SK-N-SH (cell line): ENCODE measurements around the gene RET. TPM values are rescaled to one million over a fixed set of nuclear protein-coding genes. Genes with fewer than 3 reads are reported as not detected.

ENCODE experiments used
- CTCF ChIA-PET: fragments of 300-600, 350-600 bp; formaldehyde crosslinking; extraction: SDS; loops from one replicate; lab custom pipeline; 2021; lab: Yijun Ruan, JAX
- POLR2A ChIA-PET: fragments of 350-600 bp; sonication (Branson Sonifier 250); formaldehyde crosslinking; extraction: SDS; loops from one replicate; lab custom pipeline; 2020; ENCODE audit warnings: antibody characterized with exemption, inconsistent platforms; lab: Yijun Ruan, JAX
- DNase-seq: peaks from one replicate; pipeline ENCODE4 v3.0.0; 2012
- H2AFZ ChIP-seq: fragments of 200-600 bp; sonication (generic); 2 replicates; pipeline ENCODE4 v1.8.1; 2016; ENCODE audit warnings: antibody characterized with exemption, mild to moderate bottlenecking, low read depth
- H3F3A ChIP-seq: fragments of 200-600 bp; sonication (generic); replicated peaks from 2 replicates; pipeline ENCODE3; 2016; ENCODE audit warnings: antibody characterized with exemption, mild to moderate bottlenecking; ENCODE audit not compliant: insufficient read depth
- H3K27ac ChIP-seq, 2 experiments: fragments of 200-500 bp in 1 of 2; fragments of 200-600 bp in 1 of 2; sonication (Bioruptor generic) in 1 of 2; sonication (generic), shearing (Covaris generic) in 1 of 2; 2 replicates each; pipeline versions ENCODE4 v1.5.1 to v1.6.1; 2014 to 2016; ENCODE audit warnings: low read depth in 2 of 2, inconsistent platforms in 1 of 2, low read length in 1 of 2, mild to moderate bottlenecking in 1 of 2, mixed read lengths in 1 of 2
- H3K27me3 ChIP-seq: fragments of 200-600 bp; sonication (generic), shearing (Covaris generic); 2 replicates; pipeline ENCODE4 v1.6.1; 2016; ENCODE audit warnings: mixed run types; ENCODE audit not compliant: insufficient read depth
- H3K36me3 ChIP-seq, 2 experiments: fragments of 200-500 bp in 1 of 2; fragments of 200-600 bp in 1 of 2; sonication (Bioruptor generic) in 1 of 2; sonication (generic) in 1 of 2; replicated peaks in 1 of 2; 2 replicates each; pipeline versions ENCODE3 to v1.5.1; 2014 to 2016; ENCODE audit warnings: low read length in 1 of 2, mild to moderate bottlenecking in 1 of 2; ENCODE audit not compliant: insufficient read depth in 2 of 2, control insufficient read depth in 1 of 2
- H3K4me1 ChIP-seq, 2 experiments: fragments of 200-500 bp in 1 of 2; fragments of 200-600 bp in 1 of 2; sonication (Bioruptor generic) in 1 of 2; sonication (generic), shearing (Covaris generic) in 1 of 2; 2 replicates each; pipeline versions ENCODE4 v1.5.1 to v1.6.1; 2014 to 2016; ENCODE audit warnings: low read depth in 1 of 2, low read length in 1 of 2, mixed run types in 1 of 2; ENCODE audit not compliant: insufficient read depth in 2 of 2, control insufficient read depth in 1 of 2
- H3K4me2 ChIP-seq: fragments of 200-600 bp; sonication (generic), shearing (Covaris generic); 2 replicates; pipeline ENCODE4 v1.6.1; 2017; ENCODE audit warnings: mixed run types
- H3K4me3 ChIP-seq, 2 experiments: fragments of 200-500 bp in 1 of 2; fragments of 200-600 bp in 1 of 2; sonication (Bioruptor generic) in 1 of 2; sonication (generic), shearing (Covaris generic) in 1 of 2; 2 replicates each; pipeline versions ENCODE4 v1.5.1 to v1.8.1; 2014 to 2016; ENCODE audit warnings: low read depth in 2 of 2, inconsistent platforms in 1 of 2, low read length in 1 of 2, mild to moderate bottlenecking in 1 of 2, mixed read lengths in 1 of 2, moderate library complexity in 1 of 2
- H3K79me2 ChIP-seq: fragments of 200-600 bp; sonication (generic); 2 replicates; pipeline ENCODE4 v1.8.1; 2017; ENCODE audit warnings: mild to moderate bottlenecking; ENCODE audit not compliant: insufficient read depth
- H3K9ac ChIP-seq: fragments of 200-600 bp; sonication (generic); 2 replicates; pipeline ENCODE4 v1.6.1; 2017; ENCODE audit warnings: mixed run types
- H3K9me2 ChIP-seq: fragments of 200-600 bp; sonication (generic); 2 replicates; pipeline ENCODE4 v1.6.1; 2017; ENCODE audit warnings: mixed run types
- H3K9me3 ChIP-seq: fragments of 200-600 bp; sonication (generic); 2 replicates; pipeline ENCODE4 v1.6.1; 2017; ENCODE audit warnings: mixed run types, mild to moderate bottlenecking, moderate library complexity
- H4K20me1 ChIP-seq: fragments of 200-600 bp; sonication (generic); 2 replicates; pipeline ENCODE4 v1.6.1; 2017; ENCODE audit warnings: mild to moderate bottlenecking, mixed run types; ENCODE audit not compliant: insufficient read depth
- CHD2 ChIP-seq: fragments of 150-350 bp; IDR thresholded peaks from 2 replicates; pipeline ENCODE4 v1.6.1; 2018; ENCODE audit warnings: low read length; ENCODE audit not compliant: partially characterized antibody
- EP300 ChIP-seq, 2 experiments: IDR thresholded peaks; 2 replicates each; pipeline versions ENCODE4 v1.4.0 to v1.6.1; 2012; ENCODE audit warnings: borderline replicate concordance in 1 of 2, low read depth in 1 of 2, low read length in 1 of 2
- FOSL2 ChIP-seq: IDR thresholded peaks from 2 replicates; pipeline ENCODE4 v1.4.0; 2012; ENCODE audit warnings: low read depth, mild to moderate bottlenecking, moderate library complexity, borderline replicate concordance
- FOXM1 ChIP-seq: IDR thresholded peaks from 2 replicates; pipeline ENCODE4 v1.4.0; 2012; ENCODE audit warnings: low read depth, mild to moderate bottlenecking
- GABPA ChIP-seq: IDR thresholded peaks from 2 replicates; pipeline ENCODE4 v1.4.0; 2012; ENCODE audit warnings: low read depth, mild to moderate bottlenecking
- GATA2 ChIP-seq: sonication (generic); formaldehyde crosslinking; IDR thresholded peaks from 2 replicates; pipeline ENCODE4 v1.5.0; 2020; ENCODE audit warnings: mild to moderate bottlenecking, missing genetic modification reagents
- JUND ChIP-seq: IDR thresholded peaks from 2 replicates; pipeline ENCODE4 v1.4.0; 2012
- MXI1 ChIP-seq: IDR thresholded peaks from 2 replicates; pipeline ENCODE4 v1.6.1; 2012; ENCODE audit warnings: mild to moderate bottlenecking, low read depth, low read length, improper control_type of control experiment
- NFIC ChIP-seq: IDR thresholded peaks from 2 replicates; pipeline ENCODE4 v1.4.0; 2012; ENCODE audit warnings: borderline replicate concordance
- NRF1 ChIP-seq: IDR thresholded peaks from 2 replicates; pipeline ENCODE4 v1.6.1; 2012; ENCODE audit warnings: low read depth, mild to moderate bottlenecking, low read length
- PBX3 ChIP-seq: IDR thresholded peaks from 2 replicates; pipeline ENCODE4; 2012
- POLR2AphosphoS5 ChIP-seq: IDR thresholded peaks from 2 replicates; pipeline ENCODE4 v1.6.1; 2012; ENCODE audit warnings: low read depth, low read length
- RAD21 ChIP-seq: IDR thresholded peaks from 2 replicates; pipeline ENCODE4 v1.6.1; 2012; ENCODE audit warnings: mild to moderate bottlenecking, low read length
- RXRA ChIP-seq: IDR thresholded peaks from 2 replicates; pipeline ENCODE4 v1.4.0; 2012; ENCODE audit warnings: low read depth, mild to moderate bottlenecking, borderline replicate concordance
- SIN3A ChIP-seq: IDR thresholded peaks from 2 replicates; pipeline ENCODE4 v1.6.1; 2012; ENCODE audit warnings: low read depth, mild to moderate bottlenecking, low read length, moderate library complexity, borderline replicate concordance
- SMC3 ChIP-seq: IDR thresholded peaks from 2 replicates; pipeline ENCODE4 v1.6.1; 2012; ENCODE audit warnings: low read depth, low read length, improper control_type of control experiment
- TAF1 ChIP-seq: IDR thresholded peaks from 2 replicates; pipeline ENCODE4 v1.6.1; 2012; ENCODE audit warnings: low read depth, mild to moderate bottlenecking, low read length, moderate library complexity, borderline replicate concordance
- TCF12 ChIP-seq: IDR thresholded peaks from 2 replicates; pipeline ENCODE4 v1.4.0; 2012
- USF2 ChIP-seq: fragments of 150-350 bp; IDR thresholded peaks from 2 replicates; pipeline ENCODE4 v1.6.1; 2017; ENCODE audit warnings: antibody characterized with exemption, low read length, low read depth, borderline replicate concordance
- YY1 ChIP-seq: IDR thresholded peaks from 2 replicates; pipeline ENCODE4 v1.4.0; 2012; ENCODE audit warnings: low read depth, mild to moderate bottlenecking
- WGBS: methylation state at CpG from one replicate; pipeline ENCODE4 v1.1.6; 2017; ENCODE audit warnings: low lambda C conversion rate; 5-methylcytosine and 5-hydroxymethylcytosine counted together
- polyA plus RNA-seq, 3 experiments: library from polyadenylated mRNA; depleted of rRNA; stranded (reverse); fragments of >200 nt; gene quantifications; 2 replicates each; pipeline ENCODE4 v1.2.3, GENCODE V29; 2012

The RET gene
- polyA plus RNA-seq, 1 of the 3 experiments (the other 2 are of a cell fraction), result 3.2 TPM

GRCh38 chr10:43153901-43154300, 77.0 kb downstream of the RET start:
- Histone ChIP-seq H3K79me2 (peaks cover 81% of the 10 kb centered on the region), H2AFZ (no peak overlapping the region), H4K20me1 (peaks cover 16% of the 10 kb centered on the region), H3F3A (no peaks in the 10 kb centered on the region), H3K9me2 (no peaks in the 10 kb centered on the region), H3K4me3 (no peak overlapping the region), H3K36me3 (peaks cover 0 to 2% of the 10 kb centered on the region in 2 experiments), H3K4me1 (peaks cover 0 to 5% of the 10 kb centered on the region in 2 experiments; a peak in 2 of 4 replicates), H3K27ac (no peak overlapping the region), H3K4me2 (no peak overlapping the region), H3K9ac (no peak overlapping the region), H3K27me3 (no peaks in the 10 kb centered on the region), H3K9me3 (no peaks in the 10 kb centered on the region)
- POLR2A ChIA-PET, result no interaction called here
- no peak for DNase-seq
- WGBS, result 93% methylated on average over 2 of the region's 2 CpGs
- TF ChIP-seq YY1, result no peak
- TF ChIP-seq JUND, result no peak
- TF ChIP-seq EP300 (IDR thresholded peaks at IDR 0.05; ENCODE audit: borderline replicate concordance in 1 of 2, low read depth in 1 of 2, low read length in 1 of 2), result no peak
- TF ChIP-seq PBX3, result no peak
- TF ChIP-seq NFIC, result no peak
- CTCF ChIA-PET, result interaction anchor here (0.6 to 1.5 kb wide), 2 partner anchors 16 to 381 kb away, joined by 3 to 5 read pairs; partner anchors contain the start of gene CSGALNACT2

GRCh38 chr10:43155221-43155620, 78.4 kb downstream of the RET start:
- Histone ChIP-seq H3K9me2 (no peaks in the 10 kb centered on the region), H3K9ac (no peak overlapping the region), H3K79me2 (peaks cover 69% of the 10 kb centered on the region), H3K27me3 (no peaks in the 10 kb centered on the region), H3K4me1 (peaks cover 0 to 5% of the 10 kb centered on the region in 2 experiments; a peak in 2 of 4 replicates), H3K27ac (no peak overlapping the region), H4K20me1 (peaks cover 16% of the 10 kb centered on the region), H3F3A (no peaks in the 10 kb centered on the region), H3K4me3 (no peak overlapping the region), H3K4me2 (no peak overlapping the region), H3K9me3 (no peaks in the 10 kb centered on the region), H2AFZ (no peak overlapping the region), H3K36me3 (peaks cover 0 to 2% of the 10 kb centered on the region in 2 experiments)
- no peak for TF ChIP-seq POLR2AphosphoS5
- TF ChIP-seq FOXM1, result no peak
- TF ChIP-seq TCF12, result no peak
- no peak for TF ChIP-seq NRF1
- TF ChIP-seq SIN3A, result no peak
- no peak for DNase-seq
- ChIA-PET POLR2A (no interaction called here), CTCF (interaction anchor here (0.7 to 2.2 kb wide), 4 partner anchors 10 to 402 kb away, joined by 3 to 10 read pairs (median 4); partner anchors contain the start of gene CSGALNACT2)
- WGBS, result 93% methylated on average over 2 of the region's 2 CpGs

GRCh38 chr10:43155741-43156140, 78.9 kb downstream of the RET start:
- H4K20me1 ChIP-seq, result peaks cover 16% of the 10 kb centered on the region

More at GRCh38 chr10:43155741-43156140, 78.9 kb downstream of the RET start:
- H3K4me1 ChIP-seq, result peaks cover 0 to 5% of the 10 kb centered on the region in 2 experiments; a peak in 2 of 4 replicates
- no peak overlapping the region for H3K4me2 ChIP-seq
- no peak for DNase-seq
- no peak overlapping the region for H3K27ac ChIP-seq
- peaks cover 64% of the 10 kb centered on the region for H3K79me2 ChIP-seq
- H3F3A ChIP-seq, result no peaks in the 10 kb centered on the region
- H2AFZ ChIP-seq, result no peak overlapping the region
- ChIA-PET POLR2A (no interaction called here), CTCF (interaction anchor here (2.2 kb wide), 1 partner anchor 15 kb away, joined by 10 read pairs; no protein-coding TSS in a partner anchor)
- H3K4me3 ChIP-seq, result no peak overlapping the region
- H3K9ac ChIP-seq, result no peak overlapping the region
- no peaks in the 10 kb centered on the region for H3K27me3 ChIP-seq
- no peaks in the 10 kb centered on the region for H3K9me2 ChIP-seq
- H3K36me3 ChIP-seq, result peaks cover 0 to 2% of the 10 kb centered on the region in 2 experiments
- TF ChIP-seq RXRA (no peak), USF2 (no peak), TAF1 (no peak), FOSL2 (no peak), RAD21 (no peak), CHD2 (no peak), JUND (no peak), MXI1 (no peak), GATA2 (CRISPR knock-in tag) (no peak), PBX3 (no peak), SMC3 (no peak), FOXM1 (no peak), GABPA (no peak)
- H3K9me3 ChIP-seq, result no peaks in the 10 kb centered on the region
- WGBS, result 94% methylated on average over 1 of the region's 1 CpG
